H9 (cell line): ENCODE results near the gene GRB10. TPM values are rescaled to one million over a fixed set of nuclear protein-coding genes. Genes with fewer than 3 reads are reported as not detected.

Source experiments
- DNase-seq: peaks from one replicate; pipeline ENCODE4 v3.0.0-alpha.2; 2017
- H2AFZ ChIP-seq: one replicate; pipeline ENCODE4 v1.6.1; 2013; ENCODE audit warnings: mild to moderate bottlenecking, low read length, control low read depth, moderate library complexity
- H2AK5ac ChIP-seq: 2 replicates; pipeline ENCODE4 v1.6.1; 2013; ENCODE audit warnings: low read length, control low read depth, mixed read lengths; ENCODE audit not compliant: insufficient read length
- H2BK120ac ChIP-seq: one replicate; pipeline ENCODE4 v1.6.1; 2013; ENCODE audit warnings: low read depth, mild to moderate bottlenecking, low read length, control low read depth, inconsistent platforms; ENCODE audit not compliant: poor library complexity, severe bottlenecking
- H2BK12ac ChIP-seq: 2 replicates; pipeline ENCODE4 v1.6.1; 2013; ENCODE audit warnings: low read length, control low read depth, mixed read lengths, low read depth; ENCODE audit not compliant: insufficient read length
- H2BK15ac ChIP-seq: 2 replicates; pipeline ENCODE4 v1.6.1; 2013; ENCODE audit warnings: low read depth, low read length, control low read depth
- H2BK20ac ChIP-seq: one replicate; pipeline ENCODE4 v1.6.1; 2013; ENCODE audit warnings: low read depth, mild to moderate bottlenecking, low read length, control low read depth, inconsistent platforms; ENCODE audit not compliant: poor library complexity, severe bottlenecking
- H2BK5ac ChIP-seq: 2 replicates; pipeline ENCODE4 v1.6.1; 2013; ENCODE audit warnings: low read length, control low read depth, mixed read lengths; ENCODE audit not compliant: insufficient read length
- H3K14ac ChIP-seq: 2 replicates; pipeline ENCODE4 v1.6.1; 2013; ENCODE audit warnings: low read length, control low read depth; ENCODE audit not compliant: insufficient read depth
- H3K18ac ChIP-seq: 2 replicates; pipeline ENCODE4 v1.6.1; 2013; ENCODE audit warnings: low read depth, mild to moderate bottlenecking, mixed read lengths, low read length, control low read depth; ENCODE audit not compliant: insufficient read length
- H3K23ac ChIP-seq: 2 replicates; pipeline ENCODE4 v1.6.1; 2013; ENCODE audit warnings: low read length, control low read depth, mixed read lengths, low read depth; ENCODE audit not compliant: insufficient read length
- H3K23me2 ChIP-seq: 2 replicates; pipeline ENCODE4 v1.6.1; 2013; ENCODE audit warnings: low read depth, mild to moderate bottlenecking, mixed read lengths, low read length, control low read depth; ENCODE audit not compliant: insufficient read length, poor library complexity, severe bottlenecking
- H3K27ac ChIP-seq: 2 replicates; pipeline ENCODE4 v1.5.1; 2013; ENCODE audit warnings: low read length, control low read depth, mixed read lengths, low read depth; ENCODE audit not compliant: insufficient read length
- H3K27me3 ChIP-seq: 2 replicates; pipeline ENCODE4 v1.6.1; 2013; ENCODE audit warnings: low read length, control low read depth, inconsistent platforms; ENCODE audit not compliant: insufficient read depth
- H3K4ac ChIP-seq: 2 replicates; pipeline ENCODE4 v1.6.1; 2013; ENCODE audit warnings: low read depth, mild to moderate bottlenecking, control low read depth, inconsistent platforms, low read length, moderate library complexity
- H3K4me1 ChIP-seq: 2 replicates; pipeline ENCODE4 v1.6.1; 2013; ENCODE audit warnings: low read length, control low read depth, inconsistent platforms; ENCODE audit not compliant: insufficient read depth
- H3K4me2 ChIP-seq: 2 replicates; pipeline ENCODE4 v1.6.1; 2013; ENCODE audit warnings: low read length, control low read depth, mixed read lengths; ENCODE audit not compliant: insufficient read length, insufficient read depth
- H3K56ac ChIP-seq: 2 replicates; pipeline ENCODE4 v1.6.1; 2013; ENCODE audit warnings: low read depth, mild to moderate bottlenecking, mixed read lengths, low read length, control low read depth; ENCODE audit not compliant: insufficient read length
- H3K79me1 ChIP-seq: 2 replicates; pipeline ENCODE4 v1.6.1; 2013; ENCODE audit warnings: low read depth, mild to moderate bottlenecking, moderate library complexity, low read length, control low read depth, inconsistent platforms; ENCODE audit not compliant: insufficient read depth, poor library complexity, severe bottlenecking
- H3K79me2 ChIP-seq: 2 replicates; pipeline ENCODE4 v1.6.1; 2013; ENCODE audit warnings: low read length, control low read depth, inconsistent platforms; ENCODE audit not compliant: insufficient read depth
- H3K9ac ChIP-seq: 2 replicates; pipeline ENCODE4 v1.6.1; 2013; ENCODE audit warnings: low read length, control low read depth, mixed read lengths; ENCODE audit not compliant: insufficient read length; ENCODE audit errors: extremely low read depth
- H3K9me3 ChIP-seq: one replicate; pipeline ENCODE4 v1.6.1; 2013; ENCODE audit warnings: low read depth, low read length, inconsistent platforms; ENCODE audit not compliant: control insufficient read depth
- H3T11ph ChIP-seq: one replicate; pipeline ENCODE4 v1.6.1; 2013; ENCODE audit warnings: mild to moderate bottlenecking, low read length, control low read depth, inconsistent platforms
- H4K20me1 ChIP-seq: one replicate; pipeline ENCODE4 v1.6.1; 2013; ENCODE audit not compliant: control insufficient read depth, insufficient read length, insufficient read depth
- H4K5ac ChIP-seq: 2 replicates; pipeline ENCODE4 v1.6.1; 2013; ENCODE audit warnings: low read depth, mild to moderate bottlenecking, mixed read lengths, low read length, control low read depth; ENCODE audit not compliant: insufficient read length
- H4K8ac ChIP-seq: replicated peaks from 2 replicates; pipeline ENCODE4 v1.6.1; 2013; ENCODE audit warnings: low read length, control low read depth, mixed read lengths, low read depth; ENCODE audit not compliant: insufficient read length
- H4K91ac ChIP-seq: 2 replicates; pipeline ENCODE4 v1.6.1; 2013; ENCODE audit warnings: low read depth, mild to moderate bottlenecking, moderate library complexity, mixed read lengths, low read length, control low read depth; ENCODE audit not compliant: insufficient read length
- H3K27ac Mint-ChIP-seq, 3 experiments: 2 replicates in 2 of 3; 3 replicates in 1 of 3; pipeline ENCODE4 v1.8.0; 2020 to 2021; ENCODE audit warnings: mixed read lengths in 3 of 3, mild to moderate bottlenecking in 1 of 3, moderate library complexity in 1 of 3
- H3K27me3 Mint-ChIP-seq: 2 replicates; pipeline ENCODE4 v1.8.0; 2021; ENCODE audit warnings: low read depth, mild to moderate bottlenecking, moderate library complexity, mixed read lengths
- H3K36me3 Mint-ChIP-seq, 3 experiments: 2 replicates in 2 of 3; 3 replicates in 1 of 3; pipeline ENCODE4 v1.8.0; 2020 to 2021; ENCODE audit warnings: low read depth in 3 of 3, mixed read lengths in 3 of 3; ENCODE audit not compliant: insufficient read depth in 1 of 3
- H3K4me1 Mint-ChIP-seq, 2 experiments: 2 replicates each; pipeline ENCODE4 v1.8.0; 2020; ENCODE audit warnings: mixed read lengths in 2 of 2
- H3K4me3 Mint-ChIP-seq, 2 experiments: 2 replicates in 1 of 2; 3 replicates in 1 of 2; pipeline ENCODE4 v1.8.0; 2020 to 2021; ENCODE audit warnings: mild to moderate bottlenecking in 2 of 2, mixed read lengths in 2 of 2, moderate library complexity in 1 of 2
- H3K9me3 Mint-ChIP-seq, 2 experiments: 2 replicates in 1 of 2; 3 replicates in 1 of 2; pipeline ENCODE4 v1.8.0; 2020; ENCODE audit warnings: mild to moderate bottlenecking in 2 of 2, mixed read lengths in 2 of 2, moderate library complexity in 1 of 2
- WGBS: extraction: QIAGEN DNeasy Blood & Tissue Kit; methylation state at CpG from one replicate; pipeline ENCODE4 v1.1.7; 2013; ENCODE audit warnings: missing lambda C conversion rate, low lambda C conversion rate, mixed read lengths; ENCODE audit not compliant: insufficient read length; ENCODE audit errors: extremely low coverage; 5-methylcytosine and 5-hydroxymethylcytosine counted together
- total RNA-seq: library from RNA; stranded (reverse); gene quantifications from 2 replicates; pipeline ENCODE4 v1.2.1, GENCODE V29; 2021
- TF ChIP-seq, protein P1 (sequence below): fragments of 200-600 bp; sonication (generic); conservative IDR thresholded peaks from 3 replicates; pipeline ENCODE4 v1.8.0; 2021; ENCODE audit warnings: antibody characterized with exemption, mild to moderate bottlenecking

GRB10 gene
- total RNA-seq, 1 experiment from 2014 or later = 108 TPM

DNA sequence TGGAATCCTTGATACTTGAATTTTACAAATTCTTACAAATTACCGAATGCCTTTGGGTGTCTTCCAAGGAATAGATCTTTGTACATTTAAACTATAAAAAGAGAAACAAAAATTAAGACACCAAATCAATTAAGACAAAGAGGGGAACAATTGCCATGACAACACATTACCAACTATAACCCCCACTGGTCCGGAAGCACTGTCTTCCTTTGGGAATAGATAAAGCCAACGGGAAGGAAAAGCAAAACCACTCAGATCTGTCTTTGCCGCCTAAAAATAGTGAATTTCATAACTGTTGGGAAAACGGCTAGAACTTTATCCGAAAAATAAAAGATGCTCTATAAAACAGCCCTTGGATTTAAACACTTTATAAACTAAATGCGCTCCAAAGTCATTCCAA lies 37.4 kb downstream of the GRB10 start:
- Histone ChIP-seq H4K20me1 (no peaks in the 10 kb centered on the region), H3K79me2 (peaks cover 7% of the 10 kb centered on the region; the same call in 1 of the 2 replicates)

More for the DNA sequence above, 37.4 kb downstream of the GRB10 start:
- Histone ChIP-seq H2AFZ (no peak overlapping the region), H2BK5ac (no peak overlapping the region), H2BK120ac (no peak overlapping the region), H3K9ac (no peak overlapping the region), H3K4ac (no peak overlapping the region), H3K27me3 (no peaks in the 10 kb centered on the region), H2BK12ac (no peak overlapping the region), H3K9me3 (no peaks in the 10 kb centered on the region), H2BK20ac (no peak overlapping the region), H3K79me1 (no peaks in the 10 kb centered on the region), H4K8ac (no peak overlapping the region), H3K23me2 (no peaks in the 10 kb centered on the region), H3K23ac (no peak overlapping the region), H4K5ac (no peak overlapping the region), H3K14ac (no peak overlapping the region), H4K91ac (no peak overlapping the region), H3K4me1 (peaks cover 2% of the 10 kb centered on the region), H2BK15ac (no peak overlapping the region), H2AK5ac (no peak overlapping the region), H3K27ac (no peak overlapping the region), H3K56ac (no peak overlapping the region), H3K18ac (no peak overlapping the region), H3K4me2 (no peak overlapping the region), H3T11ph (no peak overlapping the region)
- peaks cover 4 to 33% (median 22%) of the 10 kb centered on the region in 3 experiments; a peak in 6 of 7 replicates for H3K36me3 Mint-ChIP-seq
- H3K4me3 Mint-ChIP-seq = no peak overlapping the region
- no peak for DNase-seq
- H3K27ac Mint-ChIP-seq = no peak overlapping the region
- peaks cover 32 to 42% of the 10 kb centered on the region in 2 experiments for H3K4me1 Mint-ChIP-seq
- no CpG with 5 or more reads among the region's 7 CpGs for WGBS
- no peaks in the 10 kb centered on the region for H3K27me3 Mint-ChIP-seq
- TF ChIP-seq, protein P1, sequence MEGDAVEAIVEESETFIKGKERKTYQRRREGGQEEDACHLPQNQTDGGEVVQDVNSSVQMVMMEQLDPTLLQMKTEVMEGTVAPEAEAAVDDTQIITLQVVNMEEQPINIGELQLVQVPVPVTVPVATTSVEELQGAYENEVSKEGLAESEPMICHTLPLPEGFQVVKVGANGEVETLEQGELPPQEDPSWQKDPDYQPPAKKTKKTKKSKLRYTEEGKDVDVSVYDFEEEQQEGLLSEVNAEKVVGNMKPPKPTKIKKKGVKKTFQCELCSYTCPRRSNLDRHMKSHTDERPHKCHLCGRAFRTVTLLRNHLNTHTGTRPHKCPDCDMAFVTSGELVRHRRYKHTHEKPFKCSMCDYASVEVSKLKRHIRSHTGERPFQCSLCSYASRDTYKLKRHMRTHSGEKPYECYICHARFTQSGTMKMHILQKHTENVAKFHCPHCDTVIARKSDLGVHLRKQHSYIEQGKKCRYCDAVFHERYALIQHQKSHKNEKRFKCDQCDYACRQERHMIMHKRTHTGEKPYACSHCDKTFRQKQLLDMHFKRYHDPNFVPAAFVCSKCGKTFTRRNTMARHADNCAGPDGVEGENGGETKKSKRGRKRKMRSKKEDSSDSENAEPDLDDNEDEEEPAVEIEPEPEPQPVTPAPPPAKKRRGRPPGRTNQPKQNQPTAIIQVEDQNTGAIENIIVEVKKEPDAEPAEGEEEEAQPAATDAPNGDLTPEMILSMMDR = no peak
- no peaks in the 10 kb centered on the region for H3K9me3 Mint-ChIP-seq
